Middle frontal gyrus (tissue), 1 donor: ENCODE data around the gene MEF2D.

Source experiments
- DNase-seq: peaks from one replicate; pipeline ENCODE4 v3.0.0-alpha.2; 2015; ENCODE audit warnings: low spot score; ENCODE audit errors: extremely low spot score

The MEF2D gene

GRCh38 chr1:156471496-156472490 is 28.8 kb downstream of the MEF2D start:
- no peak for DNase-seq

GRCh38 chr1:156470473-156470872 is 30.1 kb downstream of the MEF2D start:
- no peak for DNase-seq

GRCh38 chr1:156468693-156469345 is 31.8 kb downstream of the MEF2D start:
- no peak for DNase-seq

- no peak for DNase-seq
Observed at GRCh38 chr1:156467906-156468305, 32.7 kb downstream of the MEF2D start.

- DNase-seq = no peak
Observed at GRCh38 chr1:156467385-156467784, 33.2 kb downstream of the MEF2D start.

- DNase-seq = no peak
Observed at GRCh38 chr1:156465747-156466365, 34.7 kb downstream of the MEF2D start.

- DNase-seq = no peak
Observed at GRCh38 chr1:156464825-156465452, 35.6 kb downstream of the MEF2D start.

GRCh38 chr1:156464335-156464734 is 36.2 kb downstream of the MEF2D start:
- DNase-seq = no peak

GRCh38 chr1:156463874-156464273 is 36.7 kb downstream of the MEF2D start:
- DNase-seq = no peak

GRCh38 chr1:156462954-156463795 is 37.4 kb downstream of the MEF2D start:
- DNase-seq = no peak

GRCh38 chr1:156461781-156462647 is 38.6 kb downstream of the MEF2D start:
- DNase-seq = no peak

GRCh38 chr1:156461109-156461508 is 39.5 kb downstream of the MEF2D start:
- no peak for DNase-seq

- DNase-seq = no peak
Observed at GRCh38 chr1:156460525-156460924, 40.0 kb downstream of the MEF2D start.

GRCh38 chr1:156458181-156458503 is 42.4 kb downstream of the MEF2D start:
- no peak for DNase-seq

GRCh38 chr1:156456625-156457465 is 43.7 kb downstream of the MEF2D start:
- DNase-seq = peak; percentile 93

GRCh38 chr1:156455362-156455761 is 45.2 kb downstream of the MEF2D start:
- no peak for DNase-seq

GRCh38 chr1:156452907-156453306 is 47.7 kb downstream of the MEF2D start:
- DNase-seq = no peak

- DNase-seq = no peak
Observed at GRCh38 chr1:156451505-156452160, 48.9 kb downstream of the MEF2D start.
